ENCODE results near the gene CDH16.
"Not testable (repeated sequence)": the region's sequence is repeated elsewhere in the genome, so short reads cannot be mapped to it uniquely, and the experiment has no call there.

Gene CDH16

GRCh38 chr16:66918803-66919568 lies at the start of gene CDH16:
Gene CDH16 (minus strand): TSS chr16:66918885. CDS start chr16:66918065, 820 bp downstream.
- no peak for DNase-seq

GRCh38 chr16:66964049-66964448 lies 45.4 kb upstream of the CDH16 start:
- no peak for DNase-seq

GRCh38 chr16:66961914-66962313 lies 43.2 kb upstream of the CDH16 start:
- DNase-seq: no peak

- peak; percentile 67 for DNase-seq
Measured at GRCh38 chr16:66961065-66961744, 42.5 kb upstream of the CDH16 start, which contains the start of gene CES3. Gene CES3 (plus strand): TSS chr16:66961266. CDS start chr16:66961308, 42 bp downstream.

- no peak for DNase-seq
Measured at GRCh38 chr16:66960270-66960669, 41.6 kb upstream of the CDH16 start.

- no peak for DNase-seq
Measured at GRCh38 chr16:66959704-66960161, 41.0 kb upstream of the CDH16 start.

- no peak for DNase-seq
Measured at GRCh38 chr16:66958857-66959703, 40.4 kb upstream of the CDH16 start.

GRCh38 chr16:66956154-66956457 lies 37.4 kb upstream of the CDH16 start:
- not testable (repeated sequence) for DNase-seq

- not testable (repeated sequence) for DNase-seq
Measured at GRCh38 chr16:66955363-66956153, 36.9 kb upstream of the CDH16 start.

GRCh38 chr16:66954097-66954659 lies 35.5 kb upstream of the CDH16 start:
- DNase-seq: peak; percentile 79

- DNase-seq: no peak
Measured at GRCh38 chr16:66953462-66954096, 34.9 kb upstream of the CDH16 start.

GRCh38 chr16:66952430-66953110 lies 33.9 kb upstream of the CDH16 start:
- no peak for DNase-seq

GRCh38 chr16:66950971-66951790 lies 32.5 kb upstream of the CDH16 start:
- no peak for DNase-seq

- DNase-seq: no peak
Measured at GRCh38 chr16:66950437-66950836, 31.8 kb upstream of the CDH16 start.

- DNase-seq: no peak
Measured at GRCh38 chr16:66949472-66949871, 30.8 kb upstream of the CDH16 start.

- no peak for DNase-seq
Measured at GRCh38 chr16:66948837-66949225, 30.1 kb upstream of the CDH16 start.

GRCh38 chr16:66948134-66948836 lies 29.6 kb upstream of the CDH16 start:
- DNase-seq: no peak

- DNase-seq: peak; percentile 82
Measured at GRCh38 chr16:66947302-66948065, 28.8 kb upstream of the CDH16 start.

GRCh38 chr16:66946974-66947301 lies 28.3 kb upstream of the CDH16 start:
- DNase-seq: no peak
